Fibroblast of upper back skin (primary cell): ENCODE data around the gene B4GALT5.
"Not testable (repeated sequence)": the region's sequence is repeated elsewhere in the genome, so short reads cannot be mapped to it uniquely, and the experiment has no call there.

ENCODE experiments used
- DNase-seq: peaks from one replicate; pipeline ENCODE4 v3.0.0-alpha.2; 2013

B4GALT5 gene

GRCh38 chr20:49677777-49678758, 35.6 kb downstream of the B4GALT5 start:
- DNase-seq, result no peak

- peak; percentile 59 for DNase-seq
Observed at GRCh38 chr20:49676581-49677291, 36.9 kb downstream of the B4GALT5 start.

- peak; percentile 38 for DNase-seq
Observed at GRCh38 chr20:49675368-49676151, 38.1 kb downstream of the B4GALT5 start.

GRCh38 chr20:49674383-49675352, 39.0 kb downstream of the B4GALT5 start:
- DNase-seq, result peak; percentile 67

GRCh38 chr20:49672096-49672664, 41.5 kb downstream of the B4GALT5 start:
- DNase-seq, result no peak

- DNase-seq, result no peak
Observed at GRCh38 chr20:49671433-49671832, 42.2 kb downstream of the B4GALT5 start.

- peak; percentile 34 for DNase-seq
Observed at GRCh38 chr20:49669601-49670189, 44.0 kb downstream of the B4GALT5 start.

DNA sequence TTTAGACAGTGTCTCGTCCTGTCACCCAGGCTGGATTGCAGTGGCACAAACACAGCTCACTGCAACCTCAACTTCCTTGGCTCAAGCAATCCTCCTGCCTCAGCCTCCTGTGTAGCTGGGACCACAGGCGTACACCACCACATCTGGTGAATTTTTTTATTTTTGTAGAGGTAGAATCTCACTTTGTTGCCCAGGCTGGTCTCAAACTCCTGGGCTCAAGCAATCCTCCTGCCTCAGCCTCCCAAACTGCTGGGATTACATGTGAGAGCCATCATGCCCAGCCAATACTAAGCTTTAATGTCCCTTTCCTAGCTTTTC, 44.8 kb downstream of the B4GALT5 start:
- not testable (repeated sequence) for DNase-seq

DNA sequence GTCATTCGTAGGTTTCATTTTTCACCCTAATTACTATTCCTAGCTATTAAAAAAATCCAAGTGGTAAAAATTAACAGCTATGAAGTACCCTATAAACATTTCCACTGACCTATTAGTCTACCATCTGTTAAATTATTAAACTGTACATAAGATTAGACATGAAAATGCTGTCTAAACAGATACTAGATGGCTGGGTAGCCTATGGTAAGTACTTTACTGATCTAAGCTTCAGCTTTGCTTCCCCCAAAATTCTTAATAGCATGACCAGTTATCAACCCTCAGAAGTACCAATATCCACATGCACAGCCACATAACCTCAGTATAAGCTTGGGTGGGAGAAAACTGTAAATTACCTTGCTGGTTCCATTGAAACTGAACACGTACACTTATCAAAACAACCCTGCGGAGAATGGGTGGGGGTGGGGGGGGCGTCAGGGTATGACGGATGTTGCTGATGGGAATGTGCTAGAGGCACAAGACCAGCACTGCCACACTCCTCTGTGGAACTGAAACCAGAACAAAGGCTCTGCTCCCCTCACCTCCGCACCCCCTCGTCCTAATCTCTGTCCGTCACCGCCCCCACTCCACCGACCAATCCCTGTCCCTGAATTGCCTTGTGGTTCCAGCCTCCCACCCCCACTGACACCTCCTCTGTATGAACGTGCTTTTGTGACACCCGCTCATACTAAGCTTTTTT, 45.3 kb downstream of the B4GALT5 start:
- DNase-seq, result no peak

- DNase-seq, result no peak
Observed at GRCh38 chr20:49666911-49667310, 46.8 kb downstream of the B4GALT5 start.

DNA sequence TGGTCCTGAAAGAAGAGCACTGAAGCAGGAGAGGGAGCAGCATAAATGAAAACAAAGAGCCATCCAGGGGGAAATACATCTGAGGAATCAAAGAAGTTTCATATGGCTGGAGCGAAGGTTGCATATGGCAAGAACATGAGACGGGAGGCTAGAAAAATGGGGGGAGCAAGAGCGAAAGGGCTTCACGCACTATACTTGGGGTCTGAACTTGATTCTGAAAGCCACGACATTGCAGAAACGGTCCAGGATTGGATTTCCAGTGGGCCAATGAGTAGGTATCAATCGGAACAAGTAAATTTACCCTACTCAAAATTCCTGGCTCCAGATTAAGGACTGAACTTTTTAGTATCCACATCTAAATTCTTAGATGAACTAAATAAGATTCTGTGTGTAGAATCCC, 47.9 kb downstream of the B4GALT5 start:
- DNase-seq, result no peak

- DNase-seq, result no peak
Observed at GRCh38 chr20:49664612-49665313, 48.9 kb downstream of the B4GALT5 start.

GRCh38 chr20:49663112-49663511, 50.6 kb downstream of the B4GALT5 start:
- DNase-seq, result no peak

DNA sequence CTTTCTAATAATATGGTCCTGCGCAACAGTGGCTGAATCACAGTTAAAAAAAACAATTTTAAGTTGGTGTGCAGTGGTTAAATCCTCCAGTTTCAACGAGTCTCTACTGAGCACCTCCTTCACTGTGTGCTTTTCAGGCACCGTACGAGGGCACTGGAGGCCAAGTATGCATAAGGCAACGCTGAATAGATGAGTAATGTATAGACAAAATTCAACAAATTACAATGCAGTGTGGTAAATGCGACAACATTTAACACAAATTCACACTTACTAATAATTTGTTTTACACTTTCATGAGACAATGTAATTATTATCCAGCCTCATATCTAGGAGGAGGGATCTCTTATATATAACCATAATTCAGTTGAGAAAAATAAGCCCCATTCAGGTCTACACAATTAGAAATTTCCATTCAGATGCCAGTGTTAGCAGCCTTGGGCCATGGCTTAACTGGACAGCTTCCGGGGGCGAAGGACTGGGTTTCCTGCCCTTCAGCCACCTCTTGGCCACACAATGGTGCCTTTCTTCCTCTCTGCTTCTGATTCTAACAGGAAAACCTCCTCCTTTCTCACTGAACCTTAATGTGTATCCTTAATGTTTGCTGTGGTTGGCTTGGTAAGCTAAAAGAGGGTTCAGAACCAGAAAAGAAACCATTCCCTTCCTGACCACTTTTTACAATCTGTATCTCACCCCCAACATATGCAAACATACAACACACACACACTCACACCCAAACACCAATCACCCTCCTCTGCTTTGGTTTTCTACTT, 51.9 kb downstream of the B4GALT5 start:
- DNase-seq, result no peak

GRCh38 chr20:49660912-49661311, 52.8 kb downstream of the B4GALT5 start:
- no peak for DNase-seq

DNA sequence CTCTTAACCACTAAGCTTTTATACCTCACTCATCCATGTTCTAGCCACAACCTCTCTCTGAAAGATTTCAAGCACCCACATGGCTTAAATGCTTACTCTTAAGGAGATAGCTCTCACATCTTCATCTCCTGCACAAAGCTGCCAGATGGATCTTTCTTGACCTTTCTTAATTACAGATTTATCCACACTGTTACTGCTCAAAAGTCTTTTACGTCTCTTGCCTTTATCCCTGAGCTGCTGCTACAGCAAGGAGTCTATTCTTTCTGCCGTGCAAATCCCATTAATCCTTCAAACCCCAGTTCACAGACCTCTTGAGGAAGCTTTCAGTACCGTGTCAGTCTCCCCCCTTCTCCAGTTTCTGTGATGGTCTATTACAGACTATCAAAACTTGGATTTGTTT, 54.6 kb downstream of the B4GALT5 start:
- DNase-seq, result no peak

DNA sequence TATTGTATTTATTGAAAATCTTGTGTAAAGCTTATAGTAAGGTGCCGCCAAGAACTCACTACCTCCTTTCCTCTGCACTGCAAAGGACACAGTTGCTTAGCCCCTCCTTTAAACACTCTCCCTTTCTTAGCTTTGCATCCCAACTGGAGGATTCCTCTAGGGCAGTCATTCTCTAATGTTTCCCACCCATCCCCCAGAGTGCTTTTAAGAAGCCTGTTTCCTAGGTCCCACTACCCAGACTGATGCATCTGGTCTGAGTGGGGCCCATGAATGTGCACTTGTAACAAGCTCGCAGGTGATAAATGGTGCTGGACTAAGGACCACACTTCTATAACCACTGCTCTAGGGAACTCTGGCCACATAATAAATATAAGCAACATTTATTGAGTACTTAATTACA, 55.2 kb downstream of the B4GALT5 start:
- DNase-seq, result no peak

DNA sequence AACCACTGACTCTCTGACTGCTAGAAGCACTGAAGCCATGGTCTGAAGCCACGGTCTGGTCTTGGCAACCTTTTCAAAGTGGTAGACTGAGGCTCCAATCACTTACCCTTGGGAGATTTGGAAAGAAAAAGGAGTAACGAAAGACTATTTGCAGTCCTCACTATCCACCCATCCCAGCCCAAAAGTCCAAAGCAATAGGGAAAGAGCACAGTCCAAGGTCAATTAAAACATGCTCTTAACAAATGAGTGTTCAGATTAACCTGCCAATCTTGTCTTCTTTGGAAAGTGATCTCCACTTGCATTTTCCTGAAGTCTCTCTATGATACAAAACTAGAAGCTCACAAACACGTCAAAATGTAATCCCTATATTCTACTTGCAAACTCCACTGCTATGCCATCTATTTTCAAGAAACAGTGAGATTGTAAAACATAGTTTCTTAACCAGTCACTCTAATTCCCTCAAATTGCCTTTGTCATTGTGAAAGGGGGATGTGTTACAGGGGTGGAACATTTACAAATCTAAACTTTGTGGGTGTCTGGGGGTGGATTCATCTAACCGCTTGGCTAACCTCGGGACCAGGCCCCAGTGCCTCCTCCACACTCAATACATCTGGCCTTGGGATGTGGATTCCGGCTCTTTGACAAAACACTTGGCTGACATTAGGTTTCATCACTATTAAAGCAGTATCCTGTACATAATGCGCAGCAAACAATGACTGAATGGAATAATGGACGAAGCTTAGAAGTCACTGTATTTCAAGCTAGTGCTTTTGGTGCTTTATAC, 56.4 kb downstream of the B4GALT5 start:
- peak; percentile 72 for DNase-seq
